Glutamatergic neuron (in vitro differentiated cells): ENCODE data around the gene MST1. TPM values are rescaled to one million over a fixed set of nuclear protein-coding genes. Genes with fewer than 3 reads are reported as not detected.

ENCODE experiments used
- DNase-seq: peaks from one replicate; pipeline ENCODE4 v3.0.0; 2022
- H3K27ac Mint-ChIP-seq: one replicate; pipeline ENCODE4 v1.8.0; 2020; ENCODE audit warnings: mild to moderate bottlenecking, mixed read lengths, inconsistent platforms; ENCODE audit not compliant: unreplicated experiment
- H3K27me3 Mint-ChIP-seq: one replicate; pipeline ENCODE4 v1.8.0; 2020; ENCODE audit warnings: mild to moderate bottlenecking, moderate library complexity, mixed read lengths, inconsistent platforms; ENCODE audit not compliant: unreplicated experiment
- H3K36me3 Mint-ChIP-seq: one replicate; pipeline ENCODE4 v1.8.0; 2020; ENCODE audit warnings: mild to moderate bottlenecking, mixed read lengths, inconsistent platforms; ENCODE audit not compliant: unreplicated experiment
- H3K4me1 Mint-ChIP-seq: one replicate; pipeline ENCODE4 v1.8.0; 2020; ENCODE audit warnings: mild to moderate bottlenecking, low read depth, mixed read lengths, inconsistent platforms; ENCODE audit not compliant: unreplicated experiment
- H3K4me3 Mint-ChIP-seq: one replicate; pipeline ENCODE4 v1.8.0; 2020; ENCODE audit warnings: mild to moderate bottlenecking, mixed read lengths, inconsistent platforms; ENCODE audit not compliant: unreplicated experiment
- H3K9me3 Mint-ChIP-seq: one replicate; pipeline ENCODE4 v1.8.0; 2020; ENCODE audit warnings: mild to moderate bottlenecking, moderate library complexity, mixed read lengths, inconsistent platforms; ENCODE audit not compliant: unreplicated experiment
- CTCF ChIP-seq: fragments of 200-600 bp; sonication (generic); IDR thresholded peaks from one replicate; pipeline ENCODE4 v1.5.0; 2021; ENCODE audit not compliant: partially characterized antibody, unreplicated experiment
- total RNA-seq: library from RNA; stranded (reverse); fragmentation: NEBNext Ultra II Directional; extraction: Animal tissue kit (Norgen Biotek cat#: 25700); gene quantifications from one replicate; pipeline ENCODE4 v1.2.1, GENCODE V29; 2021; ENCODE audit not compliant: unreplicated experiment

The MST1 gene
- total RNA-seq, 1 donor from 2014 or later: 23.4 TPM

GRCh38 chr3:49674497-49674983 lies 14.7 kb downstream of the MST1 start:
- peaks cover 14% of the 10 kb centered on the region for H3K9me3 Mint-ChIP-seq
- H3K36me3 Mint-ChIP-seq: no peaks in the 10 kb centered on the region
- H3K27me3 Mint-ChIP-seq: peaks cover 12% of the 10 kb centered on the region
- H3K4me3 Mint-ChIP-seq: peak overlapping the region; percentile 83
- TF ChIP-seq CTCF: no peak
- peak overlapping the region; percentile 17 for H3K27ac Mint-ChIP-seq
- no peak for DNase-seq
- peaks cover 7% of the 10 kb centered on the region for H3K4me1 Mint-ChIP-seq

- Mint-ChIP-seq H3K9me3 (peaks cover 14% of the 10 kb centered on the region), H3K4me1 (peaks cover 7% of the 10 kb centered on the region), H3K27me3 (peaks cover 12% of the 10 kb centered on the region), H3K4me3 (peak within 1 kb of the TSS; percentile 90), H3K36me3 (no peaks in the 10 kb centered on the region), H3K27ac (peak within 1 kb of the TSS; percentile 78)
- TF ChIP-seq CTCF: no peak
- peak; percentile 99 for DNase-seq
Measured at GRCh38 chr3:49673715-49674496, 15.4 kb downstream of the MST1 start, which contains the start of gene APEH. TSS of gene APEH (plus strand) at chr3:49674351. CDS start at chr3:49674402, 51 bp downstream.

- Mint-ChIP-seq H3K4me3 (peak overlapping the region; percentile 90), H3K9me3 (peaks cover 14% of the 10 kb centered on the region), H3K4me1 (peaks cover 7% of the 10 kb centered on the region), H3K27ac (peak overlapping the region; percentile 78), H3K27me3 (peaks cover 12% of the 10 kb centered on the region), H3K36me3 (no peaks in the 10 kb centered on the region)
- TF ChIP-seq CTCF: no peak
- DNase-seq: no peak
Measured at GRCh38 chr3:49673121-49673714, 16.1 kb downstream of the MST1 start.

- H3K9me3 Mint-ChIP-seq: peaks cover 16% of the 10 kb centered on the region
- peak; percentile 88 for TF ChIP-seq CTCF
- H3K4me3 Mint-ChIP-seq: peak overlapping the region; percentile 70
- no peaks in the 10 kb centered on the region for H3K36me3 Mint-ChIP-seq
- DNase-seq: peak; percentile 81
- peak overlapping the region; percentile 12 for H3K27ac Mint-ChIP-seq
- H3K4me1 Mint-ChIP-seq: peaks cover 7% of the 10 kb centered on the region
- peaks cover 12% of the 10 kb centered on the region for H3K27me3 Mint-ChIP-seq
Measured at GRCh38 chr3:49671291-49672288, 17.7 kb downstream of the MST1 start.
